ENCODE measurements around the gene KLHL26.

KLHL26 gene

DNA sequence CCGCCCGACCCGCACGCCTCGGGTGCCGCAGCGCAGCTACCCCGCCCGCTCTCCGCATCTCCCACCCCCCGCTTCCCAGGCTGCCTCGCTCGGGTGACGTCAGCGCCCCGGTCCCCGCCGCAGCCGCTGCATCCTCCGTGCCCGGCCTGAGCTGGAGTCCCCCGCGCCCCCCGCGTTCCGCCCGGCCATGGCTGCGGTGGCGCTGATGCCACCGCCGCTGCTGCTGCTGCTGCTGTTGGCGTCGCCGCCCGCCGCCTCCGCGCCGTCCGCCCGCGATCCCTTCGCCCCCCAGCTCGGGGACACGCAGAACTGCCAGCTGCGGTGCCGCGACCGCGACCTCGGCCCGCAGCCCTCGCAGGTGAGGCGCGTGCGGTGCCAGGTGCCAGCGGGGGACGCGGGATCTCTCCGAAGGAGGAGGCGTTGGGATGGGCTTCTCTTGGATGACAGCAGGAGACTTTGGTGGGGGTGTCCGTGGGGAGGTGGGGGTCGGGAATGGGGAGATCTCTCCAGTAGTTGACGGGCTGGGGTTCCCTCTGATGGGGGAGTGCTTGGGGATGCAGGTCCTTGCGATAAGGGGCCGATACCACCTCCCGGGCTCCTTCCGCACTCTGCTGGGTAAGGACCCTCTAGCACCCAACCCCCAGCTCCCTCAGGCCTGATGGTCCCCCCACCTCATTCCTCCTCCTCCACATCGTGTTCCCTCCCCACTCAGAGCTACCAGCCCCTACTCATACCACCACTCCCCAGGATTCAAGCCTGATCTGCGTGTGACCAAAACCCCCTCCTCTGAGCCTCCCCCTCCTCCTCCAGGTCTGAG, 23.8 kb upstream of the KLHL26 start, which contains the start of gene TMEM59L:
TSS of gene TMEM59L (plus strand) at position 99 of the 817 bp plus-strand sequence. CDS start at position 188, 89 bp downstream.
- DNase-seq (ENCODE audit: low spot score): no peak

DNA sequence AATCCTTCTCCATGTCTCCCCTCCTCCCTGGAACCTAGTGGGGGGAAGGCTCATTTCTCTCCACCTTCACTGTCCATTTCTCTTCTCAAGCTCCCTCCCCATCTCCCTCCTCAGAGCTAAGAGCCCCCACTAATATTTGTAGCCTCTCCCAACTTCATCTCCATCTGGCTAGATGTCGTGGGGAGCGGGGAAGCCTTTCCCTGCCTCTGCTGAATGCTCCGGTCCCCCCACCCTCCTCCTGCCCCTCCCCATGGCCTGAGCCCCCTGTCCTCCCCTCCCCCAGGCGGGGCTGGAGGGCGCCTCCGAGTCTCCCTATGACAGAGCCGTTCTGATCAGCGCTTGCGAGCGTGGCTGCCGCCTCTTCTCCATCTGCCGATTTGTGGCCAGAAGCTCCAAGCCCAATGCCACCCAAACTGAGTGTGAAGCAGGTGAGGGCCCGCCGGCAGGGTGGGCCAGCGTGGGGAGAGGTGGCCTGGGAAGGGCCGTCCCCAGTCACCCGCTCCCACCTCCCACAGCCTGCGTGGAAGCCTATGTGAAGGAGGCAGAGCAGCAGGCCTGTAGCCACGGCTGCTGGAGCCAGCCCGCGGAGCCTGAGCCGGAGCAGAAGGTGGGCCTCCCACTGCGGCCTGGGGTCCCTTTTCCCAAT, 23.1 kb upstream of the KLHL26 start:
- DNase-seq (ENCODE audit: low spot score): no peak

DNA sequence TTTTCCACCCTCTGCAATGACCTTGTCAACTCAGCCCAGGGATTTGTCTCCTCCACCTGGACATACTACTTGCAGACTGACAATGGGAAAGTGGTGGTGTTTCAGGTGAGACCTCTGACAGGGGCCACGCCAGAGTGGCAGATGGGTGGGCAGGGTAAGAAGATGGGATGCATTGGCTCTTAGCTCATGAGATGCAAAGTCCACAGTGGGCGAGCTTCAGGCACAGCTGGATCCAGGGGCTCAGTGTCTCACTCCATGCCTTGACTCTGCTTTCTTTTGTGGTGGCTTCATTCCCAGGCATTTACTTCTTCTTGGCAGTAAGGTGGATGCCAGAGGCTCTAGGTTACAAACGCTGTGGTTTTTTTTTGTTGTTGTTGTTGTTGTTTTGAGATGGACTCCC, 20.8 kb upstream of the KLHL26 start:
- DNase-seq (ENCODE audit: low spot score): no peak

DNA sequence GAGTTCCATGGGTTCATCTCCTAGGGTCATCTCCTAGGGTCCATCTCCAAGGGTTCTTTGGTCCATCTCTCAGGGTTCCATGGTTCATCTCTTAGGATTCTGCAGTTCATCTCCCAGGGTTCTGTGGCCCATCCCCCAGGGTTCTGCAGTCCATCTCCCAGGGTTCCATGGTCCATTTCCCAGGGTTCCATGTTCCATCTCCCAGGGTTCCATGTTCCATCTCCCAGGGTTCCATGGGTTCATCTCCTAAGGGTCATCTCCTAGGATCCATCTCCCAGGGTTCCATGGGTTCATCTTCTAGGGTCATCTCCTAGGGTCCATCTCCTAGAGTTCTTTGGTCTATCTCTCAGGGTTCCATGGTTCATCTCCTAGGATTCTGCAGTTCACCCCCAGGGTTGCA, 19.3 kb upstream of the KLHL26 start:
- DNase-seq (ENCODE audit: low spot score): no peak

- no peak for DNase-seq (ENCODE audit: low spot score)
Measured at GRCh38 chr19:18618236-18618635, 18.6 kb upstream of the KLHL26 start.

GRCh38 chr19:18620311-18620710, 16.5 kb upstream of the KLHL26 start:
- DNase-seq (ENCODE audit: low spot score): no peak

DNA sequence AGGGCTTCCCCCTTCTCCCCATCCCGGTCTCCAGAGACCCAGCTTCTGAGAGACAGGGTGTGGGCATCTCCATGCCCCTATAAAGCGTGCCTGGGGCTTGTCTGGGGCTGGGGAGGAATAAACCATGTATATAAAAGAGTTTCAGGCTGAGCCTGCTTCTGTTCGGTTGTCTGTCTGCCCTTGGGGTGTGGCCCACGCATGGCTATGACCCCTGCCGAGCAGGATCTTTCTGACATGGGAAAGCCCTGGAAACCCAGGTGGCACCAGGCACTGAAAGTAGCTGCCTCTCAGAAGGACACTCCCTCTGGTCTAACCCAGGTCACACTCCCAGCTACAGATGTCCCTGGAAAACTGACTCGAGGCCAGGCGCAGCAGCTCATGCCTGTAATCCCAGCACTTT, 15.9 kb upstream of the KLHL26 start:
- no peak for DNase-seq (ENCODE audit: low spot score)

- no peak for DNase-seq (ENCODE audit: low spot score)
Measured at GRCh38 chr19:18626906-18627305, 9.9 kb upstream of the KLHL26 start.

DNA sequence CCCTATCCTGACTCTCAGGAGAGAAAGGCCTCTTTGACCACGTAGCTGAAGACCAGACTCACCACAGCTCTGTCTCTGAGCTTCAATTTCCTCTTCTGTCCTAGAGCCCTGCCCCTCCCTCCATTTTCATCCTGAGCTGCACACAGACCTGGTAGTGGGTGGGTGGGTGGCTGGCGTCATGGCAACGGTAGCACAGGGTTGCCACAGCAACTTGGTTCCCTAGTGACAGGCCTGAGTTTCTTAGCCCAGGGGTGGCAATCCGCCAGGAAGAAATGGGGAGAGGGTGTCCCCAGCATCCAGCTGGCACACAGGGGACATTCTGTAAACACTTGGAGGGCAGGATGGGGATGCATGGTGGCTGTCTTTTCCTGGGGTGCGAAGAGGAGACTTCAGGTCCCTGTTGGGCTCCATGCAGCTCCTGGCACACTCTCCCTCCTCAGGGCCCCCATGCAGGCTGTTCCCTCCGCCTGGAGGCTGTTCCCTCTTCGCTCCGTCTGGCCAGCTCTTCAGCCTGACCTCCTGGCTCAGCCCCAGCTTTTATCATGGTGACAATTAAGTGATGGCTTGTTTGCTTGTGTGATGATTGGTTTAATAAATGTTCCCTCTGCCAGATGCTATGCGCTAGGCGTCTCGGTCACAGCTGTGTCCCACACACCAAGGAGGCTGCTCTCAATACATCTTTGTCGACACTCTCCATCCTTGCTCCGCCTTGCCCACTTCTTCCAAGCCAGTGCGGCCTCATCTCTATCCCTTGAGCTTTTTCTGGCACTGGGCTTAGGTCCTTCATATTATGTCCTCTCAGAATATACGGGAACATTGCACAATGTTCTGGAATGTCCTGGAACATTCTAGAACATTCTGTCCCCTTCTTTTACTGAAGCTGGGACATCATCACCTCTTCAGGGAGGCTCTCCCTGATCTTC, 7.4 kb upstream of the KLHL26 start:
- DNase-seq (ENCODE audit: low spot score): no peak

DNA sequence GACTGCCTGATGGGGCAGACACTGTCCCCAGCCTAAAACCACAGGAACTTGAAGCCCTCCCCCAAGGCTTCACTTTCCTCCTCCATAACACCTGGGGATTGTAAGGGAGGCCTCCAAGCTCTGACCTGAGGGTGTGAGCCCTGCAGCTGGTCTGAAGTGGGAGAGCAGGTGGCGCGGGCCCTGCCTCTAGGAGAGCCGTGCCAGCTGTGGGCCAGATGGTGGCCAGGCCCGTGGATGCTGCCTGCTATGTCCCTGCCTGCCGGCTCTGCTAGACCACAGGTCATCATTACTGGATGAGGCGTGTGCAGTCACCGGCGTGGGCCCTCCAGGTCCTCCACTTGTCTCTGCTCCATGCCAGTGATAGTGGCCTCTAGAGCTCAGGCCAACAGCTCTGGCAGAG, 3.5 kb upstream of the KLHL26 start:
- DNase-seq (ENCODE audit: low spot score): no peak

DNA sequence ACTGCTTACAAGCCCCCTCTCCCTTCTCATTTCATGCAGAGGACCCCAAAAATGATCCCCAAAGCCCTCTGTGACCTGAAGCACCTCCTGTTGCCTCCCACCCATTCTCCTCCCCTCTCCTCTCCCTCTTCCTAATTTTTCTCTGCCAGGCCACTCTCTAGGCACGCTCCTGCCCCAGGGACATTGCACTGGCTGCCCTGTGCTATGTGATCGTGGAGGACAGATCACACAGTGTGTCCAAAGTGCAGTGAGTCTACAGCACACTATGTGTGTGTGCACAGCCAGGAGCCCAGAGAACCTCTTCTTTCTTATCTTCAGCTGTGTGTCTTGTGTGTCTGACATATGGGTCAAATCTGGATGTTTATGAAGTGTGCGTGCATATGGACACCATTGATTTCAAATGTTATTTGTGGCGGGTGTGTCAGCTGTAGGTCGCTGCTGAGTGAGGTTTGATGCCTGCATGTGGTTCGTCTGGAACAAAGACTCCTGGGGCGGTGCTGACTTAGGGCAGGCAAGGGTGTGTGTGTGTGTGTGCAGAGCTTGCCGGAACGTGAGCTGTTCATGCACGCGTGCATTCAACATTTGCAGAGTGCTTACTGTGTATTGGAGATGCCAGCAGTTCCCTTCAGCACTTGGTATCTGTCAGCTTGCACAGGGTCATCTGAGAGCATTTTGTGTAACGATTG, 2.1 kb upstream of the KLHL26 start:
- no peak for DNase-seq (ENCODE audit: low spot score)

DNA sequence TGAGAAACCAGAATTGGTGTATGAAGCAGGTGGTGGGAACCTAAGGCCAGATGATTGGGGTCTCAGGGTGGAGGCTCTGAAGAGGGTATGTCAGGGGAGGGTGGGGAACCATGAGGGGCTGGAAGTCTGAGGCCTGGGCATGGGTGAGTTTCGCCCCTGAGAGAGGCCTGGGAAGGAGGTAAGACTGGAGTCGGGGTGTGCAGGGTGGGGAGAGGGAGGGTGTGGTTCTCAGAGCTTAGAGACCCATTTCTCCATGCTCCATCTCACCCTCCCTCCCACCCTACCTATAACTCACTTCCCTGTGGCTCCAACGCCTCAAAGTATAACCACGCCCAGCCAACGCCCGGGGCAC, 1.0 kb upstream of the KLHL26 start:
- no peak for DNase-seq (ENCODE audit: low spot score)

DNA sequence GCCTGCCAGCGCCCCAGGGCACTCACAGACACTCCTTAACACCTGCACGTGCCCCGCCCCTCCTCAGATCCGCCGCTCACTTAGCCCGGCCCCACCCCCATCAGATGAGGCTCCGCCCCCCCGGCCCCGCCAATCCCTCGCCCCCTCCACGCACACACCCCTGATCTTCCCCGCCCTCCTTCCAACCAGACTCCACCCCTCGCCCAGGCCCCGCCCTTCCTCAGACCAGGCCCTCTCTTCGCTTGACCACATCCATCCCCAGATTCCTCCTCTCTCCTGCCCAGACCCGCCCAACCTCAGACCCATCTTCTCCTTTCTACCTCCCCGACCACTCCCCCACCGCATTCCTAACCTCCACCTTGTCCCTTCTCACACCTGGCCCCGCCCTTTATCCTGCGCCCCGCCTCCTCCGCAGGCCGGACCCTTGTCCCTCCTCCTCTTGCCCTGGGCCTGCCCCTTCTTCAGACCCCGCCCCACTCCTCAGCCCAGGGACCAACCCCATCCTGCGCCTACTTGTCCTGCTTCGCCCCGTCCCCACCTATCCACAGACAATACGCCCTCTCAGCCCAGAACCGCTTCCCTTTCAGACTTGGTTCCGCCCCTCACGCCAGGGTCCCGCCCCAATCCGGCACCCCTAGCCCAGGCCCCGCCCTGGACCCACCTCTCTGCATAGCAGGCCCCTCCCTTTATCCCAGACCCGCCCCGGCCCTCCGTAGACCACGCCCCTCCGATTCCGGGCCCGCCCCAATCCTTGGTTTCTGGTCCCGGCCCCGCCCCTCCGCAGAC, 452 bp upstream of the KLHL26 start:
- peak; percentile 96 for DNase-seq (ENCODE audit: low spot score)

- DNase-seq (ENCODE audit: low spot score): peak; percentile 61
Measured at GRCh38 chr19:18637673-18638630, 1.1 kb downstream of the KLHL26 start.

- no peak for DNase-seq (ENCODE audit: low spot score)
Measured at GRCh38 chr19:18639706-18640243, 2.9 kb downstream of the KLHL26 start.

DNA sequence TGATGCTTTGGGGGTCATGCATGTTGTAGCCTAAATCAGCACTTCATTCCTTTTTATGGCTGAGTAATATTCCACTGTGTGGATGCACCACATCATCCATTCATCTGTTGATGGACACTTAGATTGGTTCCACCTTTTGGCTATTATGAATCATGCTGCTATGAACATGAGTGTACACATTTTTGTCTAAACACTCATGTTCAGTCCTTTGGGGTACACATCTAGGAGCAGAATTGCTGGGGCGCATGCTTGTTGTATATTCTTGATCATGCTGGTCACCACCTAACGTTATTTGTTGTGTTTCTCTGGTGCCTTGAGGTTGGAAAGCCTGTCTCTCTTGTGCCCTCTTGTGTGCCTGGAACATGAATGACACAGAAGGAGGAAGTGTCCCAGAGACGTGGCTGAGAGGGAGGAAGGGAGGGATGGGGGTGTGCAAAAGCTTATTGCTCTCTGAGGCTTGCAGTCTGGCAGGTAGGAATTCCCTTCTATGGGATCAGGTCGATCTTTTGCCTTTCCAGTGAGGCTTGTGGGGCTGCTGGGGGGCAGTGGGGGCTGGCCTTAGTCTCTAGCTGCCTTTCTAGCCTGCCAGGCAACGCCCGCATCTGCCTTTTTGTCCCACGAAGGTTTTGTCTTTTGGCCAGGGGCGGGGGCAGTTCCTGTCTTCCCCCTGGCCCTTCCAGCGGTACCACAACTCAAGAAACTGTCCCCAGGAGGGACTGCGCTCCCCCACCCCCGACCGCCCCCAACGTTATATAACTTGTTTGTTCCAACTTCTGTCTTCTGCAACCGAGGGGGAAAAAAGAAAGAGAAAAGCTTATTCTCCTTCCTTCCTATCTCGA, 7.6 kb downstream of the KLHL26 start:
- DNase-seq (ENCODE audit: low spot score): peak; percentile 33

- no peak for DNase-seq (ENCODE audit: low spot score)
Measured at GRCh38 chr19:18645035-18645511, 8.2 kb downstream of the KLHL26 start.

GRCh38 chr19:18646535-18647370, 9.9 kb downstream of the KLHL26 start:
- DNase-seq (ENCODE audit: low spot score): no peak

Data from kidney tubule cell (primary cell).